GM12878 (cell line): ENCODE data around the gene FAM118A. TPM values are rescaled to one million over a fixed set of nuclear protein-coding genes. Genes with fewer than 3 reads are reported as not detected.

Experiments used
- ATAC-seq: fragments of 200-7000 bp; cut with Tn5 transposase; 3 replicates; pipeline ENCODE4 v1.9.1; 2020; ENCODE audit warnings: mild to moderate bottlenecking, moderate library complexity
- BruUV-seq: library from RNA; stranded (reverse); fragments of 400-500 nt; replicated peaks from 2 replicates; lab custom pipeline; 2021; lab: Mats Ljungman, UMichigan
- CTCF ChIA-PET: fragments of 300-600 bp; sonication (Branson Sonifier 250); formaldehyde crosslinking; extraction: SDS; loops from one replicate; lab custom pipeline; 2021; ENCODE audit warnings: inconsistent platforms; lab: Yijun Ruan, JAX
- POLR2A ChIA-PET: fragments of 350-600 bp; formaldehyde crosslinking; extraction: SDS; loops from one replicate; lab custom pipeline; 2021; ENCODE audit warnings: inconsistent platforms; lab: Charles Lee
- RAD21 ChIA-PET: fragments of 300-600 bp; sonication (Branson Sonifier 250); formaldehyde crosslinking; loops from one replicate; lab custom pipeline; 2023; ENCODE audit warnings: antibody characterized with exemption; ENCODE audit not compliant: unreplicated experiment; lab: Charles Lee
- SMC1A ChIA-PET: fragments of 300-600 bp; sonication (Branson Sonifier 250); formaldehyde crosslinking; loops from one replicate; lab custom pipeline; 2023; ENCODE audit not compliant: unreplicated experiment, uncharacterized antibody; lab: Charles Lee
- DNase-seq: peaks from one replicate; pipeline ENCODE4 v3.0.0-alpha.2; 2011; ENCODE audit warnings: low read depth, low spot score
- FAIRE-seq: peaks from 3 replicates; lab custom pipeline; 2011; peaks lifted over from hg19 to GRCh38; lab: Jason Lieb, UNC
- H2AFZ ChIP-seq: 2 replicates; pipeline ENCODE4 v1.6.0; 2011; ENCODE audit warnings: low read depth, low read length, control low read depth; ENCODE audit not compliant: control insufficient read depth
- H3K27ac ChIP-seq: 2 replicates; pipeline ENCODE4 v1.5.1; 2011; ENCODE audit warnings: control low read depth; ENCODE audit not compliant: control insufficient read depth, insufficient read depth
- H3K27me3 ChIP-seq, 2 experiments: replicated peaks in 1 of 2; 2 replicates each; pipeline versions ENCODE4 v1.6.0 to v1.6.1; 2011; ENCODE audit warnings: low read length in 1 of 2; ENCODE audit not compliant: control insufficient read depth in 2 of 2, insufficient read depth in 2 of 2
- H3K36me3 ChIP-seq, 2 experiments: 2 replicates each; pipeline ENCODE4 v1.5.1; 2011; ENCODE audit warnings: low read length in 1 of 2; ENCODE audit not compliant: control insufficient read depth in 2 of 2, insufficient read depth in 2 of 2
- H3K4me1 ChIP-seq: 2 replicates; pipeline ENCODE4 v1.6.1; 2011; ENCODE audit warnings: mild to moderate bottlenecking, low read length, moderate library complexity, mixed read lengths; ENCODE audit not compliant: control insufficient read depth, insufficient read depth
- H3K4me2 ChIP-seq: 2 replicates; pipeline ENCODE4 v1.6.0; 2011; ENCODE audit warnings: control low read depth; ENCODE audit not compliant: control insufficient read depth, insufficient read depth
- H3K4me3 ChIP-seq: fragments of 200-600 bp; sonication (generic); 2 replicates; pipeline ENCODE4 v1.5.1; 2016
- H3K79me2 ChIP-seq: 2 replicates; pipeline ENCODE4 v1.6.0; 2011; ENCODE audit warnings: low read length; ENCODE audit not compliant: control insufficient read depth, insufficient read depth
- H3K9ac ChIP-seq: 2 replicates; pipeline ENCODE4 v1.8.0; 2011; ENCODE audit warnings: low read length, control low read depth, mixed read lengths; ENCODE audit not compliant: control insufficient read depth, insufficient read depth
- H3K9me3 ChIP-seq: replicated peaks from 3 replicates; pipeline ENCODE4 v1.5.1; 2011; ENCODE audit warnings: mild to moderate bottlenecking, low read length; ENCODE audit not compliant: control insufficient read depth, insufficient read depth
- H4K20me1 ChIP-seq: 2 replicates; pipeline ENCODE4 v1.6.0; 2011; ENCODE audit not compliant: control insufficient read depth, insufficient read depth
- BMI1 ChIP-seq: fragments of 450-650 bp; IDR thresholded peaks from 2 replicates; pipeline ENCODE4 v1.6.1; 2016; ENCODE audit warnings: mild to moderate bottlenecking, moderate library complexity, borderline replicate concordance
- CEBPZ ChIP-seq: fragments of 150-350 bp; IDR thresholded peaks from 2 replicates; pipeline ENCODE4 v1.6.1; 2016; ENCODE audit warnings: low read depth, low read length
- CHD4 ChIP-seq: fragments of 200-600 bp; sonication (generic); IDR thresholded peaks from 2 replicates; pipeline ENCODE4 v1.6.1; 2016; ENCODE audit warnings: mild to moderate bottlenecking
- EP300 ChIP-seq, 2 experiments: fragments of 150-350 bp in 1 of 2; IDR thresholded peaks; 2 replicates each; pipeline ENCODE4 v1.6.1; 2011 to 2012; ENCODE audit warnings: low read depth in 2 of 2, low read length in 2 of 2, borderline replicate concordance in 1 of 2, improper control_type of control experiment in 1 of 2, inconsistent platforms in 1 of 2; ENCODE audit not compliant: control insufficient read depth in 1 of 2
- HDAC2 ChIP-seq: fragments of 200-600 bp; sonication (generic); IDR thresholded peaks from 2 replicates; pipeline ENCODE4 v1.6.1; 2017
- HDAC6 ChIP-seq: fragments of 200-600 bp; sonication (generic); IDR thresholded peaks from one replicate; pipeline ENCODE4 v1.8.0; 2017; ENCODE audit warnings: antibody characterized with exemption; ENCODE audit not compliant: unreplicated experiment
- HDGF ChIP-seq: fragments of 450-650 bp; IDR thresholded peaks from 2 replicates; pipeline ENCODE4 v1.6.1; 2016; ENCODE audit warnings: antibody characterized with exemption
- IKZF2 ChIP-seq, 2 experiments: fragments of 450-650 bp; IDR thresholded peaks; 2 replicates each; pipeline ENCODE4 v1.6.1; 2017; ENCODE audit warnings: mild to moderate bottlenecking in 2 of 2, moderate library complexity in 2 of 2
- JUNB ChIP-seq: IDR thresholded peaks from 2 replicates; pipeline ENCODE4 v1.6.1; 2016; ENCODE audit warnings: antibody characterized with exemption, mild to moderate bottlenecking
- JUND ChIP-seq: IDR thresholded peaks from 2 replicates; pipeline ENCODE4 v1.6.1; 2012; ENCODE audit warnings: low read depth, mild to moderate bottlenecking, low read length, improper control_type of control experiment, moderate library complexity
- NKRF ChIP-seq: fragments of 450-650 bp; conservative IDR thresholded peaks from 2 replicates; pipeline ENCODE4 v1.6.1; 2017; ENCODE audit warnings: mild to moderate bottlenecking, moderate library complexity
- PML ChIP-seq: IDR thresholded peaks from 2 replicates; pipeline ENCODE4 v1.6.1; 2012; ENCODE audit warnings: low read length, inconsistent platforms
- RBBP5 ChIP-seq: fragments of 200-600 bp; sonication (generic); conservative IDR thresholded peaks from 2 replicates; pipeline ENCODE4 v1.6.1; 2016
- RCOR1 ChIP-seq: conservative IDR thresholded peaks from 2 replicates; pipeline ENCODE4 v1.6.1; 2012; ENCODE audit warnings: low read depth, low read length, improper control_type of control experiment
- SMC3 ChIP-seq: IDR thresholded peaks from 2 replicates; pipeline ENCODE4 v1.6.1; 2011; ENCODE audit warnings: low read length, improper control_type of control experiment, borderline replicate concordance
- USF1 ChIP-seq: IDR thresholded peaks from 2 replicates; pipeline ENCODE4 v1.6.1; 2011; ENCODE audit warnings: borderline replicate concordance, low read depth, mild to moderate bottlenecking, moderate library complexity, mixed read lengths, low read length; ENCODE audit not compliant: insufficient read depth; ENCODE audit errors: extremely low read length
- ZZZ3 ChIP-seq: IDR thresholded peaks from 2 replicates; pipeline ENCODE4 v1.6.1; 2011; ENCODE audit warnings: low read depth; ENCODE audit not compliant: control insufficient read depth, insufficient read length
- WGBS: methylation state at CpG from one replicate; pipeline ENCODE4 v1.1.6; 2016; ENCODE audit warnings: low lambda C conversion rate; ENCODE audit not compliant: insufficient replicate concordance, insufficient coverage; ENCODE audit errors: missing lambda C conversion rate; 5-methylcytosine and 5-hydroxymethylcytosine counted together
- in situ Hi-C: fragments of 300-500 bp; cut with MboI; formaldehyde crosslinking; loops from 9 replicates; pipeline ENCODE4 v1.14.3; 2018; ENCODE audit warnings: mixed read lengths
- intact Hi-C: fragments of 100-400 bp; cut with micrococcal nuclease; formaldehyde crosslinking; loops from one replicate; pipeline ENCODE4 v1.14.2; 2022; ENCODE audit not compliant: unreplicated experiment
- polyA plus RNA-seq, 11 experiments: library from polyadenylated mRNA; depleted of rRNA in 4 of 11; unstranded in 6 of 11; stranded (reverse) in 5 of 11; fragments of >200 nt; fragmentation: Nextera tagmentation in 4 of 11; fragmentation: Illumina TruSeq in 1 of 11; extraction: Ambion mirVana in 4 of 11; extraction: Trizol in 1 of 11; gene quantifications; 1 replicate in 1 of 11; 2 replicates in 10 of 11; pipeline versions ENCODE4 v1.2.1 to v1.2.3, GENCODE V29; 2011 to 2016; ENCODE audit warnings: inconsistent platforms in 2 of 11, missing spikeins in 2 of 11, low read depth in 1 of 11
- total RNA-seq, 4 experiments: library from RNA; depleted of rRNA in 3 of 4; stranded (reverse); fragments of >200 nt in 3 of 4; fragmentation: Illumina TruSeq in 1 of 4; extraction: Trizol in 1 of 4; gene quantifications; 2 replicates each; pipeline versions ENCODE4 v1.2.1 to v1.2.3, GENCODE V29; 2013 to 2021

The FAM118A gene
- total and polyA plus RNA-seq, 10 of the 15 experiments (the other 5 are each of a cell fraction or from before 2014, with no cell fraction given): 17.4 to 332 (median 56.6) TPM

GRCh38 chr22:45389546-45389945, 79.8 kb downstream of the FAM118A start:
- POLR2A ChIA-PET: no interaction called here
- 10% methylated on average over 3 of the region's 3 CpGs for WGBS

More at GRCh38 chr22:45389546-45389945, 79.8 kb downstream of the FAM118A start:
- no peak overlapping the region for H3K4me3 ChIP-seq
- TF ChIP-seq HDAC6: no peak
- no peak for TF ChIP-seq JUND
- TF ChIP-seq CHD4: no peak
- TF ChIP-seq HDGF: no peak
- no peak for TF ChIP-seq RCOR1
- TF ChIP-seq NKRF: no peak
- TF ChIP-seq HDAC2: no peak
- no peak for TF ChIP-seq ZZZ3
- no peak for TF ChIP-seq JUNB
- TF ChIP-seq BMI1: no peak
- no peak for TF ChIP-seq IKZF2 (IDR thresholded peaks at IDR 0.05)
- no peak for TF ChIP-seq USF1
- TF ChIP-seq SMC3: no peak
- no peak for TF ChIP-seq CEBPZ
- no peak for TF ChIP-seq PML
- TF ChIP-seq EP300 (IDR thresholded peaks at IDR 0.05; ENCODE audit: borderline replicate concordance in 1 of 2, control insufficient read depth in 1 of 2, low read depth in 2 of 2, low read length in 2 of 2): no peak
- no peak for TF ChIP-seq RBBP5
- no peaks in the 10 kb centered on the region for H4K20me1 ChIP-seq
- FAIRE-seq: no peak
- H3K4me1 ChIP-seq: no peaks in the 10 kb centered on the region
- H3K9ac ChIP-seq: no peak overlapping the region
- no peaks in the 10 kb centered on the region for H3K36me3 ChIP-seq
- H3K27ac ChIP-seq: no peak overlapping the region
- no TSS peak for BruUV-seq
- no peak for DNase-seq
- ChIA-PET RAD21 (interaction anchor here (0.6 kb wide), 1 partner anchor 20 kb away, joined by 4 read pairs; no protein-coding TSS in a partner anchor), SMC1A (interaction anchor here (0.8 kb wide), 1 partner anchor 11 kb away, joined by 4 read pairs; no protein-coding TSS in a partner anchor), CTCF (no interaction called here)
- H3K4me2 ChIP-seq: no peak overlapping the region
- H2AFZ ChIP-seq: no peak overlapping the region
- H3K9me3 ChIP-seq: no peaks in the 10 kb centered on the region
- intact Hi-C loops: no loop called here
- H3K27me3 ChIP-seq: no peaks in the 10 kb centered on the region
- in situ Hi-C loops: no loop called here
- no peak for ATAC-seq
- no peaks in the 10 kb centered on the region for H3K79me2 ChIP-seq
